AG08396 (cell line): ENCODE measurements around the gene ERFE.

Experiments used
- DNase-seq: peaks from one replicate; pipeline ENCODE4 v3.0.0; 2012; ENCODE audit warnings: low spot score, mixed read lengths

The ERFE gene

DNA sequence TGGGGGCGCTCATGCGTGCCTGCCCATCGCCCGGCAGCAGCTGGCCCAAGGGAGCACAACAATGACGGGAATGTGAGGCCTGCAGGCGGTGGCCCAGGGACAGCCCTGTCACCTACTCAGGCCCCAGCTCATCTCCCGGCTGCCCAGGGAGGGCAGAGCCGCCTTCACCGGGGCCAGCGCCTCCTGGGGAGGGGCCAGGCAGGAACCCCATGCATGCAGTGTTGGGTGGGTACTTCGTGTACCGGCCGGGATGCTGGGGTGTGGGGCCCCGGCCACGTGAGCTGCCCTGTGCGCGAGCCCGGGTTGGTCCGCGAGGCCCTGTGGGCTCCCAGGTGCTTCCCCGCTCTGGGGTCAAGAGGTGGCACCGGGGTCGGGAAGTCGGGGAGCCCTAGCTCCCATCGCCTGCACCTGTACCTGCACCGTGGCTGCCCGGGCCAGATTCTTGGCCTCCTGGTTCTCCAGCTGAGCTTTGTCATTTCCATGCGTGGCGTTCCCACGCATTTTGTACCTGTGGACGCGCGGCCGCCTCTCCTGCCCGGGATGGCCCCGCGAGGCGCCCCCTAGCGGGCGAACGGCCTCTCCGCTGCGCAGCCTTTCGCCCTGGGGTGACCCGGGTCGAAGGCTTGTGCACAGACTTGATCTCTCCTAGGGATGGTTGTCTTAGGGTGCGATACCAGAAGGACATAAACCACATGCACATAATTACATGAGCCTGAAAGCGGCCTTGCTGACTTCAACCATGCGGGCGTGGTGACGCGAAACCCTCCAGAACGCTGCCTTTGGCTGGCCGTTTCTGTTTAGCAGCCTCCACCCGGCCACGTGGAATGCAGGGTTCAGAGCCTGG is 19.4 kb upstream of the ERFE start:
- DNase-seq, result no peak

DNA sequence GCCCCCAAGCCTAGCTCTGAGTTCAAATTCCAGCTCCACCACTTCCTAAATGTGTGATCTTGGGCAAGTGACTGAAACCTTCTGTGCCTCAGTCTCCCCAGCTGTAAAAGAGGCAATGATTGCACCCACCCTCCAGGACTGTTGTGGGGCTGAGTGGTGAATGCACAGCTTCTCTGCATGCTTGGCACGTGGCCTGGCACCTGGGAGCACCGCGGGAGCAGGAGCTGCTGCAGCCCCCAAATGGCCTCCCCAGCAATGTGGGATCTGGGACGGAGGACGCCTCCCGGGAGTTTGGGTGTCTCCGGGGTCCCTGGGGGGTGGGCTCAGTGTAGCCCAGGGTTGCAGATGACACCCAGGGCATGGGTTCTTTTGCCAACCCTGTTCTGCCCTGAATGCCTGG is 18.7 kb upstream of the ERFE start:
- no peak for DNase-seq

DNA sequence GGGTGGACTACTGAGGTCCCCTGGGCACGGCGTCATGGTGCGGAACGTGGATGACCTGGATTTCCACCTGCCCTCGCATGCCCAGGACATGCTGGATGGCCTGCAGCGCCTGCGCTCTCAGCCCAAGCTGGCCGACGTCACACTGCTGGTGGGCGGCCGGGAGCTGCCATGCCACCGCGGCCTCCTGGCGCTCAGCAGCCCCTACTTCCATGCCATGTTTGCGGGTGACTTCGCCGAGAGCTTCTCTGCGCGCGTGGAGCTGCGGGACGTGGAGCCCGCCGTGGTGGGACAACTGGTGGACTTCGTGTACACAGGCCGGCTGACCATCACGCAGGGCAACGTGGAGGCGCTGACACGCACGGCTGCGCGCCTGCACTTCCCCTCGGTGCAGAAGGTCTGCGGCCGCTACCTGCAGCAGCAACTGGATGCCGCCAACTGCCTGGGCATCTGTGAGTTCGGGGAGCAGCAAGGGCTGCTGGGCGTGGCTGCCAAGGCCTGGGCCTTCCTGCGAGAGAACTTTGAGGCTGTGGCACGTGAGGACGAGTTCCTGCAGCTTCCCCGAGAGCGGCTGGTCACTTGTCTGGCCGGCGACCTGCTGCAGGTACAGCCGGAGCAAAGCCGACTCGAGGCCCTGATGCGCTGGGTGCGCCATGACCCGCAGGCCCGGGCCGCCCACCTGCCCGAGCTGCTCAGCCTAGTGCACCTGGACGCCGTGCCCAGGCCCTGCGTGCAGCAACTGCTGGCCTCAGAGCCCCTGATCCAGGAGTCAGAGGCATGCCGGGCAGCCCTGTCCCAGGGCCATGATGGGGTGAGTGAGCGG is 17.8 kb upstream of the ERFE start:
- no peak for DNase-seq

DNA sequence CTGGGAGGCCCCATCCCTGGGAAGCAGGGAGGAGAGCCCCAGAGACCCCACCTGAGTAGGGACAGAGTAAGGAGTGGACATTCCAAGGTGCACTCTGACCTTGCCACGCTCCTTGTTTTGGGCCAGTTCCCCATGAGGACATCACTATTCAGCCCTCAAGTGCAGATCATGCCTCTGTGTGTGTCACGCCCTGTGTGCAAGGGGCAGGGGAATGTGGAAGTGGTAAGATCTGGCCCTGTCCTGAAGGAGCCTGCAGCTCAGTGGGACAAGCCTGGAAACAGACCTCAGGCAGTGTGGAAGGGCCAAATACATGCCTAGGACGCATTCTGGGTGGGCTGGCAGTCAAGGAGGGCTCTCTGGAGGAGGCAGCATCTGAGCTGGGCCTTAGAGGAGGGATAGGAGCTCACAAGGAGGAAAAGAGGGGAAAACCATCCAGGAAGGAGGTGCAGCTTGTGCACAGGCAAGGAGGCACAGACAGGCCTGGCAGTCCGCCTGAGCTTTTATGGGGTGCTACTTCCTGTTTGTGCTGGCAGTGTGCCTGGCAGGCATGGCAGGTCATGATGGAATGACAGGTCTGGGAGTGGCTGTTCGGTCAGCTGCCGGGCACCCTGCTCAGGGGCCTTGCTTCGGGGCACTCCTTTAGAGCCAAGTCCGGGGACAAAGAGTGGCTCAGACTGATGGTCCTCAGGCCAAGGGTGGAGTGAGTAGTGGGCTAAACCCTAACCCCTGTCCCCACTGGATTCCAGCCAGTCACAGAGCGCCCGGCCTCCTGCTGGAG is 17.0 kb upstream of the ERFE start:
- no peak for DNase-seq

DNA sequence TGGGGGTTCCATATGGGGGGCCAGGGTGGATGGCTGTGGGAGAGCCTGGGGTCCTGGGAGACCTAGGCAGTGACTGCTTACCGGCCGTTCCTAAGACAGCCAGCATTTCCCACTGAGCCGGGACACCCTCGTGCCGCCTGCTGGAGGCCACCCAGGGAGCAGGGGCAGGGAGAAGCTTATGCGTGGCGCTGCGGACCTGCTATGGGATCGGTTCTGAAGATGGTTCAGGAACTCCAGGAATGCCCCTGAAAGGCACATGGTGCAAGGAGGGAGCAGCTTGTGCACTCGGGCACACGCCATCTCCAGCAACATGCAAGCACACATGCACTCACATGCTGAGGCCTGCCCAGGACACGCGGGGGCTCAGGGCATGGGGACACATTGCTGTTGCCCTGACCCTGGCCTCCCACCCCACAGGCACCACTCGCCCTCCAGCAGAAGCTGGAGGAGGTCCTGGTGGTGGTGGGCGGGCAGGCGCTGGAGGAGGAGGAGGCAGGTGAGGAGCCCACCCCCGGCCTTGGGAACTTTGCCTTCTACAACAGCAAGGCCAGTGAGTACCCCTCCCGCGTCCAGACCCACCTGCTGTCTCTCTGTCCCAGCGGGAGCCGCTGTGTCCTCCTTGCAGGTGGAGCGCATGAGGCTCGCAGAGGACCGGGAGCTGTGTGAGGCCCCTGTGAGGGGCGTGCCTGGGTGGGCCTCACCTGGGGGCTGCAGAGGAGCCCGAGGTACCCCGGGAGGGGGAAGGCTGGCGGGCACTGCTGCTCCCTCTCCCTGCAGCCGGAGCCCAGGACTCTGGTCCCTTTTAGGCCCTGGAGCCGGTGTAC is 16.2 kb upstream of the ERFE start:
- no peak for DNase-seq

- DNase-seq, result peak; percentile 85
Measured at GRCh38 chr2:238143239-238143951, 15.4 kb upstream of the ERFE start.

DNA sequence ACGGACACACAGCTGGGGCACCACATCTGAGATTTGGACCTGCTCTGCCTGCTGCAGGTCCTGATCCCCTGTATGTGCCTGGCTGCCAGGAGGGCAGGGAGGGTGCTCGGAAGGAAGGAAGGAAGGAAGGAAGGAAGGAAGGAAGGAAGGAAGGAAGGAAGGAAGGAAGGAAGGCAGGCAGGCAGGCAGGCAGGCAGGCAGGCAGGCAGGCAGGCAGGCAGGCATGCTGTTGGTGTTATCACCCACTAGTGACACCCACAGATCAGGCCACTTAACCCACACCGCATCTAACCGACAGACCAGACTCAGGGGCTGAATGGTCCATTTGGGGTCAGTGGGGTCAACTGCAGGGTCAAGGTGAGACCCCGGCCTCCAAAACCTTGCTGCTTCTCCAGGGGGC is 14.5 kb upstream of the ERFE start:
- DNase-seq, result no peak

DNA sequence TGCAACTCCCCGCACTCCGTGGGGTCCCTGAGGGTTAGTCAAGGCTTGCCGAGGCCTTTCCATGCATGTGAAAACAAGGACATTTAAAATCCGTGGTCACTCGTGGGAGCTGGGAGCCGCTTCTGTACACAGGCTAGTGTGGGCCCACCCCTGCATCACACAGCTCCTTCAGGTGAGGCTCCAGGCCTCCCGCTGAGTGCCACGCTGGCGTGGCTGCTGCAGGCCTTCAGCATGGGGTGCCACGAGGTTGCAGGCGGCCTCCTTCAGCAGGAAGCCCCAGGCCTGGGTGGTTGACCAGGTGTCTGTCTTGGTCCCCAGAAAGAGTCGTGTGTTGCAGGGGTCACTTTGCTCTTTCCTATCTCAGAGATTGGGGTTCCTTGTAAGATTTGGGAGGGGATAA is 13.7 kb upstream of the ERFE start:
- DNase-seq, result no peak

GRCh38 chr2:238145851-238146250 is 12.9 kb upstream of the ERFE start:
- DNase-seq, result no peak

- no peak for DNase-seq
Measured at GRCh38 chr2:238146884-238147544, 11.8 kb upstream of the ERFE start.

DNA sequence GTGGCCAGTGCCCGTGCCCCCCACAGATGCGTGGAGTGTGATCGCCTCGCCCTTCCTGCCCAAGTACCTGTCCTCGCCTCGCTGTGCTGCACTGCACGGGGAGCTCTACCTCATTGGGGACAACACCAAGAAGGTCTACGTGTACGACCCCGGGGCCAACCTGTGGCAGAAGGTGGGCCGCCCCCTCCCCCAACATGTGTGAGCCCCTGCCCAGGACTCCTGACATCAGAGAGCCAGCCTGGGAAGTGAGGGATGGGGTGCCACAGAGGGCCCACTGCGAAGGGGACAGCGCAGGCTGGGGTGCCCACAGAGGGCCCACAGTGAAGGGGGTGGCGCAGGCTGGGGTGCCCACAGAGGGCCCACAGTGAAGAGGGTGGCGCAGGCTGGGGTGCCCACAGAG is 9.8 kb upstream of the ERFE start:
- no peak for DNase-seq

GRCh38 chr2:238149841-238150572 is 8.8 kb upstream of the ERFE start:
- no peak for DNase-seq

DNA sequence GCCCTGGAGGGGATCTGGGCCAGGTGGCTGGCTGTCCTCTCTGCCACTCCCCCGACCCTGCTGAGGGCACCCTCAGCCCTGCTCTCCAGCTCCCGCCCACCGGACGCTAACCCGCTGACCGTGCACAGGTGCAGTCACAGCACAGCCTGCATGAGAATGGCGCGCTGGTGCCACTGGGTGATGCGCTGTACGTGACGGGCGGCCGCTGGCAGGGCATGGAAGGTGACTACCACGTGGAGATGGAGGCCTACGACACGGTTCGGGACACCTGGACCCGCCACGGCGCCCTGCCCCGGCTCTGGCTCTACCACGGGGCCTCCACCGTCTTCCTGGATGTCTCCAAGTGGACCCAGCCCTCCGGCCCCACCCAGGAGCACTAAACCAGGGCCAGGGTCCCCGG is 8.1 kb upstream of the ERFE start:
- no peak for DNase-seq

DNA sequence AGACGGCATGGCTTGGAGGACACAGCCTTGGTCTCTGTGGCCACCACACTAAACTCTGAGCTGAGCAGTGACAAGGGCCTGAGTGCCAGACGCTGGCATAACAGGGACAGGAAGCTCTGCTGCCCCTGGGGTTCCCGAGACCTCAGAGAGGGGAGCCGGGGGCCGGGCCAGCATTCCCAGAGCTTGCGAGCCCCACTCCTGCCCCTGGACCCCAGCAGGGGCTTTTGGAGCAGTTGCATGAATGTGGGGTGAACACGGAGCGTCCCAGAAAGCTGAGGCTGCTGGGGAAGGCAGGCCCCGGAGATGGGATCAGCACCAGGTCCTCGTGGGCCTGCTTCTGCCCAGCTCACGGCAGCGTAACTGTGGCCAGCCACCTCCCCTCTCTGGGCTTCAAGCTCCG is 7.6 kb upstream of the ERFE start:
- no peak for DNase-seq

- DNase-seq, result no peak
Measured at GRCh38 chr2:238151628-238152235, 7.0 kb upstream of the ERFE start.

GRCh38 chr2:238152771-238153688 is 5.7 kb upstream of the ERFE start:
- DNase-seq, result no peak

- no peak for DNase-seq
Measured at GRCh38 chr2:238154570-238154969, 4.2 kb upstream of the ERFE start.

DNA sequence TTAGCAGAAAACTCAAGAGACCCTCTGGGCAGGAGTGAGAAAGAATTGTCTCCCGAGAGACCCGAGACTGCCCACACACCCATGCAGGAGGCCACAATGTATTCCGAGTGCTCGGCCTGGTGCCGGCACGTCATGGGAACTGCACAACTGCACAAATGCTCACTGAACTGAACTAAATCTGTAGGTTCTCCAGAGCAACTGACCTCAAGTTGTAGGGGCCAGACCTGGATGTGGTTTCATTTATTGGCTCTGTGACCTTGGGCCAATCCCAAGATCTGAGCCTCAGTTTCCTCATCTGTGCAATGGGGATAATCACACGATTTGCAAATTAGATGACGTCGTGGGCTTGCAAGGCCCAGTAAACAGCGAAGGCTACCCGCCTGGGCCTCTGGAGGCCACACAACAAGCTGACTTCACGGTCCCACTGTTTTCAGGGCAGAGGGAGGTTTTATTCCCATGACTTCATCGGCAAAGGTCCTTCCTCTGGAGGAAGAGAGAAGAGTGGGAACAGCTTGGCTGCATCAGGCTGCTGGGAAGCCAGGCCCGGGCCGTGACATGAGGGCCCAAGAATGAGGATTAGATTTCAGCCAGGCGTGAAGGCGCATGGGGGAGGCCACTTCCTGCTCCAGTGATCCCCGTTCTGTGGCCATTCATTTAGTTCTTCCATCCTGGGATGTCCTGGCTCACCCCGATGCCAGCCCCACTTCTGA is 3.6 kb upstream of the ERFE start:
- DNase-seq, result peak; percentile 85
